HL-60 (cell line): ENCODE results near the gene PDE11A.

Source experiments
- DNase-seq, 2 experiments: peaks; one replicate each; pipeline ENCODE4 v3.0.0-alpha.2; 2010 to 2020; ENCODE audit warnings: low read depth in 1 of 2, low spot score in 1 of 2
- H3K27ac ChIP-seq: fragments of 250-450 bp; sonication (Bioruptor Pico); replicated peaks from 2 replicates; pipeline ENCODE4 v1.5.1; 2020; ENCODE audit warnings: mild to moderate bottlenecking, moderate library complexity
- H3K27me3 ChIP-seq: fragments of 250-450 bp; sonication (Bioruptor Pico); 2 replicates; pipeline ENCODE4 v1.5.1; 2021; ENCODE audit warnings: mild to moderate bottlenecking, moderate library complexity; ENCODE audit not compliant: insufficient read depth, poor library complexity, severe bottlenecking
- H3K4me3 ChIP-seq: replicated peaks from 2 replicates; pipeline ENCODE4 v1.5.1; 2011; ENCODE audit warnings: mild to moderate bottlenecking, control low read depth, low read length; ENCODE audit not compliant: insufficient read depth
- CTCF ChIP-seq: IDR thresholded peaks from one replicate; pipeline ENCODE4 v1.5.1; 2011; ENCODE audit warnings: low read length, control low read depth, inconsistent platforms; ENCODE audit not compliant: insufficient read depth
- GABPA ChIP-seq: IDR thresholded peaks from 2 replicates; pipeline ENCODE4 v1.6.1; 2012; ENCODE audit warnings: low read depth
- POLR2AphosphoS5 ChIP-seq: IDR thresholded peaks from 2 replicates; pipeline ENCODE4 v1.6.1; 2012; ENCODE audit warnings: low read depth
- REST ChIP-seq: IDR thresholded peaks from 2 replicates; pipeline ENCODE4 v1.6.1; 2012; ENCODE audit warnings: low read depth; ENCODE audit not compliant: insufficient replicate concordance
- SPI1 ChIP-seq: IDR thresholded peaks from 2 replicates; pipeline ENCODE4 v1.6.1; 2012; ENCODE audit warnings: low read depth, mild to moderate bottlenecking, borderline replicate concordance

The PDE11A gene

GRCh38 chr2:177618255-177619253 lies 454.0 kb downstream of the PDE11A start:
- peak overlapping the region; percentile 99 for H3K27ac ChIP-seq

GRCh38 chr2:177617849-177618248 lies 454.7 kb downstream of the PDE11A start:
- TF ChIP-seq SPI1: no peak
- no peak for TF ChIP-seq REST
- TF ChIP-seq POLR2AphosphoS5: no peak
- TF ChIP-seq CTCF: no peak
- TF ChIP-seq GABPA: no peak
- H3K27ac ChIP-seq: peak overlapping the region; percentile 99

More at GRCh38 chr2:177618255-177619253, 454.0 kb downstream of the PDE11A start:
- TF ChIP-seq REST (no peak), POLR2AphosphoS5 (peak; percentile 91), GABPA (peak; percentile 94), SPI1 (no peak), CTCF (no peak)
- Histone ChIP-seq H3K4me3 (peak overlapping the region; percentile 53), H3K27me3 (no peaks in the 10 kb centered on the region)
- peak; percentile 54 to 92 for DNase-seq

GRCh38 chr2:177616731-177617130 lies 455.8 kb downstream of the PDE11A start:
- no peak for DNase-seq
- TF ChIP-seq GABPA: no peak
- TF ChIP-seq REST: no peak
- no peak for TF ChIP-seq POLR2AphosphoS5
- no peak for TF ChIP-seq CTCF
- no peak for TF ChIP-seq SPI1
- no peak overlapping the region for H3K27ac ChIP-seq
- no peaks in the 10 kb centered on the region for H3K27me3 ChIP-seq
- no peak overlapping the region for H3K4me3 ChIP-seq

More at GRCh38 chr2:177617849-177618248, 454.7 kb downstream of the PDE11A start:
- DNase-seq: no peak
- no peaks in the 10 kb centered on the region for H3K27me3 ChIP-seq
- H3K4me3 ChIP-seq: no peak overlapping the region
